Esophagus muscularis mucosa (tissue), 4 donors: ENCODE results near the gene GGA2. TPM values are rescaled to one million over a fixed set of nuclear protein-coding genes. Genes with fewer than 3 reads are reported as not detected.

Experiments
- DNase-seq: peaks from one replicate; pipeline ENCODE4 v3.0.0-alpha.2; 2017; ENCODE audit errors: extremely low spot score
- H3K27ac ChIP-seq, 4 donors: fragments of 200-600 bp; sonication (generic); replicated peaks in 1 of 4; 1 replicate in 3 of 4; 2 replicates in 1 of 4; pipeline ENCODE4 v1.5.1; 2016 to 2019; ENCODE audit warnings: mild to moderate bottlenecking in 1 of 4
- H3K27me3 ChIP-seq, 4 donors: fragments of 200-600 bp; sonication (generic); one replicate each; pipeline versions ENCODE4 v1.5.1 to v1.6.0; 2016 to 2019
- H3K36me3 ChIP-seq, 4 donors: fragments of 200-600 bp; sonication (generic); one replicate each; pipeline ENCODE4 v1.5.1; 2016 to 2019
- H3K4me1 ChIP-seq, 4 donors: fragments of 200-600 bp; sonication (generic); one replicate each; pipeline ENCODE4 v1.5.1; 2016 to 2019
- H3K4me3 ChIP-seq, 4 donors: fragments of 200-600 bp; sonication (generic); 1 replicate in 2 of 4; 2 replicates in 2 of 4; pipeline ENCODE4 v1.5.1; 2016 to 2019; ENCODE audit warnings: mild to moderate bottlenecking in 4 of 4, moderate library complexity in 1 of 4
- H3K9me3 ChIP-seq, 4 donors: fragments of 200-600 bp; sonication (generic); 1 replicate in 3 of 4; 2 replicates in 1 of 4; pipeline ENCODE4 v1.5.1; 2016 to 2019
- CTCF ChIP-seq, 3 experiments: fragments of 200-600 bp in 2 of 3; fragments of 450-650 bp in 1 of 3; sonication (generic) in 2 of 3; IDR thresholded peaks; one replicate each; pipeline ENCODE4 v1.5.1; 2017 to 2019; ENCODE audit warnings: antibody characterized with exemption in 3 of 3, mild to moderate bottlenecking in 2 of 3, moderate library complexity in 1 of 3
- EP300 ChIP-seq: sonication (generic); formaldehyde crosslinking; IDR thresholded peaks from one replicate; pipeline ENCODE4 v1.6.1; 2017; ENCODE audit warnings: antibody characterized with exemption
- POLR2A ChIP-seq: fragments of 450-650 bp; IDR thresholded peaks from one replicate; pipeline ENCODE4 v1.6.1; 2017; ENCODE audit warnings: antibody characterized with exemption, moderate library complexity, mild to moderate bottlenecking, low read depth
- POLR2AphosphoS5 ChIP-seq, 2 donors: sonication (generic); formaldehyde crosslinking; IDR thresholded peaks; one replicate each; pipeline ENCODE4 v1.6.1; 2017; ENCODE audit warnings: antibody characterized with exemption in 2 of 2
- WGBS: methylation state at CpG from one replicate; pipeline ENCODE4 v1.1.5; 2018; 5-methylcytosine and 5-hydroxymethylcytosine counted together
- intact Hi-C: fragments of 100-400 bp; cut with DNase I; formaldehyde crosslinking; loops from one replicate; pipeline ENCODE4 v1.15.1; 2023
- total RNA-seq, 4 donors: library from RNA; depleted of rRNA; stranded (reverse); fragments of >200 nt; gene quantifications; one replicate each; pipeline versions ENCODE4 v1.1.0 to v1.2.1, GENCODE V29; 2016

GGA2 gene
- total RNA-seq, 4 donors from 2014 or later = 20.3 to 37.3 (median 23.0) TPM

- H3K4me3 ChIP-seq = no peak overlapping the region
- 72% methylated on average over 4 of the region's 4 CpGs for WGBS
- intact Hi-C loops = no loop called here
- H3K36me3 ChIP-seq = peaks cover 0 to 30% (median 18%) of the 10 kb centered on the region in 4 donors
- H3K9me3 ChIP-seq = no peaks in the 10 kb centered on the region
- DNase-seq = no peak
- TF ChIP-seq EP300 (no peak), CTCF (IDR thresholded peaks at IDR 0.05) (no peak), POLR2AphosphoS5 (IDR thresholded peaks at IDR 0.05) (no peak), POLR2A (no peak)
- H3K4me1 ChIP-seq = no peaks in the 10 kb centered on the region
- H3K27ac ChIP-seq = no peak overlapping the region
- no peaks in the 10 kb centered on the region for H3K27me3 ChIP-seq
Observed at GRCh38 chr16:23516366-23517137, 6.3 kb upstream of the GGA2 start.

GRCh38 chr16:23515881-23516280 lies 5.6 kb upstream of the GGA2 start:
- Histone ChIP-seq H3K4me3 (no peak overlapping the region), H3K27me3 (no peaks in the 10 kb centered on the region), H3K36me3 (peaks cover 0 to 23% (median 11%) of the 10 kb centered on the region in 4 donors), H3K4me1 (peaks cover 0 to 3% (median 2%) of the 10 kb centered on the region in 4 donors), H3K27ac (no peak overlapping the region), H3K9me3 (no peaks in the 10 kb centered on the region)
- WGBS = 97% methylated on average over 5 of the region's 5 CpGs
- intact Hi-C loops = no loop called here
- TF ChIP-seq POLR2AphosphoS5 (IDR thresholded peaks at IDR 0.05) (no peak), POLR2A (no peak), EP300 (no peak), CTCF (IDR thresholded peaks at IDR 0.05) (no peak)
- no peak for DNase-seq

DNA sequence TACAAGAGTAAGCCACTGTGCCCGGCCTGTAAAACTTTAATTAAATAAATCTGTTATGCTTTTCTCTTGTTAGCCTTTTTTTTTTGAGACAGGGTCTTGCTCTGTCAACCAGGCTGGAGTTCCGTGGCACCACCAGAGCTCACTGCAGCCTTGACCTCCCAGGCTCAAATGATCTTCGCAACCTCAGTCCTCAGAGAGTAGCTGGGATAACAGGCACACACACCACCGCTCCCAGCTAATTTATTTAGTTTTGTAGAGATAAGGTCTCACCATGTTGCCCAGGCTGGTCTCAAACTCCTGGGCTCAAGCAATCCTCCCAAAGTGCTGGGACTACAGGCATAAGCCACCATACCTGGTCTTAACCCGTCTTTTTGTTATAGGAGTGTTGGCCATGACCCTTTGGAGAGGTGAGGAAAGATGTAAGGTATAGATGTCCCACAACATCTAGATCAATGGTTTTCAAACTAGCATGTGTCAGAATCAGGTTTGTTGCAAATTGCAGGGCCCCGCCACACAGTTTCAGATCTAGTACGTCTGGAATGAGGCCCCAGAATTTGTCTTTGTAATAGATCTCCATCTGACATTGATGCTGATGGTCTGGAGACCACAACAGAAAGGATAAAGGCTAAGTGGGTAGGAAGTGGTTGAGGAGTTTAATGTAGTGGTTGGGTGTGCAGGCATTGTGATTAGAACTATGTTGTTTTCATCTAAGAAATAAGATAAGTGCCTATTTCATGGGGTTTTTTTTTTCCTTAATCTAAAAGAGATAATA lies 4.3 kb upstream of the GGA2 start:
- TF ChIP-seq EP300 (no peak), POLR2AphosphoS5 (IDR thresholded peaks at IDR 0.05) (no peak), CTCF (IDR thresholded peaks at IDR 0.05) (no peak), POLR2A (no peak)
- Histone ChIP-seq H3K36me3 (peaks cover 0 to 17% (median 8%) of the 10 kb centered on the region in 4 donors), H3K27me3 (no peaks in the 10 kb centered on the region), H3K27ac (no peak overlapping the region), H3K9me3 (no peaks in the 10 kb centered on the region), H3K4me3 (no peak overlapping the region), H3K4me1 (peaks cover 0 to 10% (median 6%) of the 10 kb centered on the region in 4 donors)
- no peak for DNase-seq
- intact Hi-C loops = no loop called here
- WGBS = 86% methylated on average over 7 of the region's 7 CpGs

- peaks cover 19 to 33% (median 26%) of the 10 kb centered on the region in 4 donors for H3K4me1 ChIP-seq
- no peak for DNase-seq
- TF ChIP-seq EP300 (no peak), CTCF (IDR thresholded peaks at IDR 0.05) (no peak), POLR2A (no peak), POLR2AphosphoS5 (IDR thresholded peaks at IDR 0.05) (no peak)
- intact Hi-C loops = no loop called here
- peaks cover 0 to 11% (median 4%) of the 10 kb centered on the region in 4 donors for H3K36me3 ChIP-seq
- no peak overlapping the region for H3K27ac ChIP-seq
- H3K9me3 ChIP-seq = no peaks in the 10 kb centered on the region
- 93% methylated on average over 4 of the region's 4 CpGs for WGBS
- H3K4me3 ChIP-seq = no peak overlapping the region
- no peaks in the 10 kb centered on the region for H3K27me3 ChIP-seq
Observed at GRCh38 chr16:23512168-23512695, 1.9 kb upstream of the GGA2 start.
